Renal cortex interstitium (tissue), 11 donors: ENCODE results near the gene NXT1. TPM values are rescaled to one million over a fixed set of nuclear protein-coding genes. Genes with fewer than 3 reads are reported as not detected.

Experiments used
- DNase-seq, 11 donors: peaks; one replicate each; pipeline ENCODE4 v3.0.0-alpha.2; 2013; ENCODE audit warnings: low read depth in 9 of 11, low spot score in 4 of 11; ENCODE audit errors: extremely low read depth in 1 of 11
- polyA plus RNA-seq, 3 donors: library from polyadenylated mRNA; unstranded; fragments of 120-200 nt; gene quantifications; one replicate each; pipeline ENCODE4 v1.2.1, GENCODE V29; 2013; ENCODE audit not compliant: insufficient read length in 3 of 3

NXT1 gene
- polyA plus RNA-seq, 3 donors: 17.5 to 22.7 (median 19.1) TPM

GRCh38 chr20:23404196-23404595 is 53.6 kb downstream of the NXT1 start:
- DNase-seq: no peak

Other genes with a start within 250 kb of the NXT1 start
- gene GZF1, start 11.4 kb downstream of the NXT1 start, polyA plus RNA-seq: 10 to 100 TPM; 15.0 to 16.9 (median 15.5) TPM
- 10 to 100 TPM; 15.3 to 25.0 (median 18.1) TPM for gene NAPB, start 70.7 kb downstream of the NXT1 start, polyA plus RNA-seq
- not detected for gene CSTL1, start 88.9 kb downstream of the NXT1 start, polyA plus RNA-seq
- not detected for gene CST11, start 102.1 kb downstream of the NXT1 start, polyA plus RNA-seq
- gene CST8, start 140.3 kb downstream of the NXT1 start, polyA plus RNA-seq: not detected
- not detected for gene CST9L, start 217.7 kb downstream of the NXT1 start, polyA plus RNA-seq